Stimulated activated CD4-positive, alpha-beta T cell treated with anti-CD3 and anti-CD28 coated beads, Interleukin-1b, Interleukin-23, amount 100 ng/mL, for 24 hours (primary cell): Measurements from ENCODE around the gene CLDN6.

Experiments
- DNase-seq, 4 experiments: peaks; one replicate each; pipeline ENCODE4 v3.0.0-alpha.2; 2020; ENCODE audit warnings: low read depth in 4 of 4, low spot score in 1 of 4

Gene CLDN6

GRCh38 chr16:2973605-2974318 lies 44.2 kb downstream of the CLDN6 start:
- no peak for DNase-seq

- no peak for DNase-seq
These were observed 44.9 kb downstream of the CLDN6 start for GRCh38 chr16:2973093-2973492.

GRCh38 chr16:2971985-2972784 lies 45.8 kb downstream of the CLDN6 start:
- no peak for DNase-seq

- DNase-seq: no peak
These were observed 46.6 kb downstream of the CLDN6 start for GRCh38 chr16:2971134-2971984.

- no peak for DNase-seq
These were observed 47.4 kb downstream of the CLDN6 start for GRCh38 chr16:2970563-2970962.

GRCh38 chr16:2969545-2970521 lies 48.1 kb downstream of the CLDN6 start:
- peak in 3 of 4 experiments; percentile 36 to 81 (median 51) for DNase-seq

GRCh38 chr16:2968738-2969544 lies 49.0 kb downstream of the CLDN6 start, which contains the start of gene PAQR4:
PAQR4 (plus strand) TSS chr16:2969348; CDS start chr16:2969675, 327 bp downstream.
- peak; percentile 54 to 83 (median 70) for DNase-seq

GRCh38 chr16:2968368-2968737 lies 49.6 kb downstream of the CLDN6 start:
- DNase-seq: no peak

GRCh38 chr16:2967721-2968161 lies 50.2 kb downstream of the CLDN6 start:
- no peak for DNase-seq

GRCh38 chr16:2967211-2967631 lies 50.8 kb downstream of the CLDN6 start:
- no peak for DNase-seq

GRCh38 chr16:2966808-2967191 lies 51.2 kb downstream of the CLDN6 start:
- no peak for DNase-seq

GRCh38 chr16:2966043-2966807 lies 51.8 kb downstream of the CLDN6 start:
- no peak for DNase-seq
